Measurements from ENCODE around the gene TSPAN18.

TSPAN18 gene

GRCh38 chr11:44980533-44981427 lies 254.0 kb downstream of the TSPAN18 start:
- no peak for FAIRE-seq
- no peak for DNase-seq (ENCODE audit: insufficient read length)
- TF ChIP-seq TAF1 (IDR thresholded peaks at IDR 0.05; ENCODE audit: borderline replicate concordance, low read depth, low read length) (no peak), POLR2AphosphoS5 (IDR thresholded peaks at IDR 0.05; ENCODE audit: low read depth, low read length) (no peak), POLR2A (IDR thresholded peaks at IDR 0.05; ENCODE audit: low read depth, low read length) (no peak)
